H9 (cell line): Measurements from ENCODE around the gene RASGEF1C. TPM values are rescaled to one million over a fixed set of nuclear protein-coding genes. Genes with fewer than 3 reads are reported as not detected.

Experiments used
- DNase-seq: peaks from one replicate; pipeline ENCODE4 v3.0.0-alpha.2; 2017
- H2AFZ ChIP-seq: one replicate; pipeline ENCODE4 v1.6.1; 2013; ENCODE audit warnings: mild to moderate bottlenecking, low read length, control low read depth, moderate library complexity
- H2AK5ac ChIP-seq: 2 replicates; pipeline ENCODE4 v1.6.1; 2013; ENCODE audit warnings: low read length, control low read depth, mixed read lengths; ENCODE audit not compliant: insufficient read length
- H2BK120ac ChIP-seq: one replicate; pipeline ENCODE4 v1.6.1; 2013; ENCODE audit warnings: low read depth, mild to moderate bottlenecking, low read length, control low read depth, inconsistent platforms; ENCODE audit not compliant: poor library complexity, severe bottlenecking
- H2BK12ac ChIP-seq: 2 replicates; pipeline ENCODE4 v1.6.1; 2013; ENCODE audit warnings: low read length, control low read depth, mixed read lengths, low read depth; ENCODE audit not compliant: insufficient read length
- H2BK15ac ChIP-seq: 2 replicates; pipeline ENCODE4 v1.6.1; 2013; ENCODE audit warnings: low read depth, low read length, control low read depth
- H2BK20ac ChIP-seq: one replicate; pipeline ENCODE4 v1.6.1; 2013; ENCODE audit warnings: low read depth, mild to moderate bottlenecking, low read length, control low read depth, inconsistent platforms; ENCODE audit not compliant: poor library complexity, severe bottlenecking
- H2BK5ac ChIP-seq: 2 replicates; pipeline ENCODE4 v1.6.1; 2013; ENCODE audit warnings: low read length, control low read depth, mixed read lengths; ENCODE audit not compliant: insufficient read length
- H3K14ac ChIP-seq: 2 replicates; pipeline ENCODE4 v1.6.1; 2013; ENCODE audit warnings: low read length, control low read depth; ENCODE audit not compliant: insufficient read depth
- H3K18ac ChIP-seq: 2 replicates; pipeline ENCODE4 v1.6.1; 2013; ENCODE audit warnings: low read depth, mild to moderate bottlenecking, mixed read lengths, low read length, control low read depth; ENCODE audit not compliant: insufficient read length
- H3K23ac ChIP-seq: 2 replicates; pipeline ENCODE4 v1.6.1; 2013; ENCODE audit warnings: low read length, control low read depth, mixed read lengths, low read depth; ENCODE audit not compliant: insufficient read length
- H3K23me2 ChIP-seq: 2 replicates; pipeline ENCODE4 v1.6.1; 2013; ENCODE audit warnings: low read depth, mild to moderate bottlenecking, mixed read lengths, low read length, control low read depth; ENCODE audit not compliant: insufficient read length, poor library complexity, severe bottlenecking
- H3K27ac ChIP-seq: 2 replicates; pipeline ENCODE4 v1.5.1; 2013; ENCODE audit warnings: low read length, control low read depth, mixed read lengths, low read depth; ENCODE audit not compliant: insufficient read length
- H3K27me3 ChIP-seq: 2 replicates; pipeline ENCODE4 v1.6.1; 2013; ENCODE audit warnings: low read length, control low read depth, inconsistent platforms; ENCODE audit not compliant: insufficient read depth
- H3K4ac ChIP-seq: 2 replicates; pipeline ENCODE4 v1.6.1; 2013; ENCODE audit warnings: low read depth, mild to moderate bottlenecking, control low read depth, inconsistent platforms, low read length, moderate library complexity
- H3K4me1 ChIP-seq: 2 replicates; pipeline ENCODE4 v1.6.1; 2013; ENCODE audit warnings: low read length, control low read depth, inconsistent platforms; ENCODE audit not compliant: insufficient read depth
- H3K4me2 ChIP-seq: 2 replicates; pipeline ENCODE4 v1.6.1; 2013; ENCODE audit warnings: low read length, control low read depth, mixed read lengths; ENCODE audit not compliant: insufficient read length, insufficient read depth
- H3K56ac ChIP-seq: 2 replicates; pipeline ENCODE4 v1.6.1; 2013; ENCODE audit warnings: low read depth, mild to moderate bottlenecking, mixed read lengths, low read length, control low read depth; ENCODE audit not compliant: insufficient read length
- H3K79me1 ChIP-seq: 2 replicates; pipeline ENCODE4 v1.6.1; 2013; ENCODE audit warnings: low read depth, mild to moderate bottlenecking, moderate library complexity, low read length, control low read depth, inconsistent platforms; ENCODE audit not compliant: insufficient read depth, poor library complexity, severe bottlenecking
- H3K79me2 ChIP-seq: 2 replicates; pipeline ENCODE4 v1.6.1; 2013; ENCODE audit warnings: low read length, control low read depth, inconsistent platforms; ENCODE audit not compliant: insufficient read depth
- H3K9ac ChIP-seq: 2 replicates; pipeline ENCODE4 v1.6.1; 2013; ENCODE audit warnings: low read length, control low read depth, mixed read lengths; ENCODE audit not compliant: insufficient read length; ENCODE audit errors: extremely low read depth
- H3K9me3 ChIP-seq: one replicate; pipeline ENCODE4 v1.6.1; 2013; ENCODE audit warnings: low read depth, low read length, inconsistent platforms; ENCODE audit not compliant: control insufficient read depth
- H3T11ph ChIP-seq: one replicate; pipeline ENCODE4 v1.6.1; 2013; ENCODE audit warnings: mild to moderate bottlenecking, low read length, control low read depth, inconsistent platforms
- H4K20me1 ChIP-seq: one replicate; pipeline ENCODE4 v1.6.1; 2013; ENCODE audit not compliant: control insufficient read depth, insufficient read length, insufficient read depth
- H4K5ac ChIP-seq: 2 replicates; pipeline ENCODE4 v1.6.1; 2013; ENCODE audit warnings: low read depth, mild to moderate bottlenecking, mixed read lengths, low read length, control low read depth; ENCODE audit not compliant: insufficient read length
- H4K8ac ChIP-seq: replicated peaks from 2 replicates; pipeline ENCODE4 v1.6.1; 2013; ENCODE audit warnings: low read length, control low read depth, mixed read lengths, low read depth; ENCODE audit not compliant: insufficient read length
- H4K91ac ChIP-seq: 2 replicates; pipeline ENCODE4 v1.6.1; 2013; ENCODE audit warnings: low read depth, mild to moderate bottlenecking, moderate library complexity, mixed read lengths, low read length, control low read depth; ENCODE audit not compliant: insufficient read length
- H3K27ac Mint-ChIP-seq, 3 experiments: 2 replicates in 2 of 3; 3 replicates in 1 of 3; pipeline ENCODE4 v1.8.0; 2020 to 2021; ENCODE audit warnings: mixed read lengths in 3 of 3, mild to moderate bottlenecking in 1 of 3, moderate library complexity in 1 of 3
- H3K27me3 Mint-ChIP-seq: 2 replicates; pipeline ENCODE4 v1.8.0; 2021; ENCODE audit warnings: low read depth, mild to moderate bottlenecking, moderate library complexity, mixed read lengths
- H3K36me3 Mint-ChIP-seq, 3 experiments: 2 replicates in 2 of 3; 3 replicates in 1 of 3; pipeline ENCODE4 v1.8.0; 2020 to 2021; ENCODE audit warnings: low read depth in 3 of 3, mixed read lengths in 3 of 3; ENCODE audit not compliant: insufficient read depth in 1 of 3
- H3K4me1 Mint-ChIP-seq, 2 experiments: 2 replicates each; pipeline ENCODE4 v1.8.0; 2020; ENCODE audit warnings: mixed read lengths in 2 of 2
- H3K4me3 Mint-ChIP-seq, 2 experiments: 2 replicates in 1 of 2; 3 replicates in 1 of 2; pipeline ENCODE4 v1.8.0; 2020 to 2021; ENCODE audit warnings: mild to moderate bottlenecking in 2 of 2, mixed read lengths in 2 of 2, moderate library complexity in 1 of 2
- H3K9me3 Mint-ChIP-seq, 2 experiments: 2 replicates in 1 of 2; 3 replicates in 1 of 2; pipeline ENCODE4 v1.8.0; 2020; ENCODE audit warnings: mild to moderate bottlenecking in 2 of 2, mixed read lengths in 2 of 2, moderate library complexity in 1 of 2
- WGBS: extraction: QIAGEN DNeasy Blood & Tissue Kit; methylation state at CpG from one replicate; pipeline ENCODE4 v1.1.7; 2013; ENCODE audit warnings: missing lambda C conversion rate, low lambda C conversion rate, mixed read lengths; ENCODE audit not compliant: insufficient read length; ENCODE audit errors: extremely low coverage; 5-methylcytosine and 5-hydroxymethylcytosine counted together
- total RNA-seq: library from RNA; stranded (reverse); gene quantifications from 2 replicates; pipeline ENCODE4 v1.2.1, GENCODE V29; 2021
- TF ChIP-seq, protein P1 (sequence below): fragments of 200-600 bp; sonication (generic); conservative IDR thresholded peaks from 3 replicates; pipeline ENCODE4 v1.8.0; 2021; ENCODE audit warnings: antibody characterized with exemption, mild to moderate bottlenecking

The RASGEF1C gene
- total RNA-seq, 1 experiment from 2014 or later: 0.83 TPM

DNA sequence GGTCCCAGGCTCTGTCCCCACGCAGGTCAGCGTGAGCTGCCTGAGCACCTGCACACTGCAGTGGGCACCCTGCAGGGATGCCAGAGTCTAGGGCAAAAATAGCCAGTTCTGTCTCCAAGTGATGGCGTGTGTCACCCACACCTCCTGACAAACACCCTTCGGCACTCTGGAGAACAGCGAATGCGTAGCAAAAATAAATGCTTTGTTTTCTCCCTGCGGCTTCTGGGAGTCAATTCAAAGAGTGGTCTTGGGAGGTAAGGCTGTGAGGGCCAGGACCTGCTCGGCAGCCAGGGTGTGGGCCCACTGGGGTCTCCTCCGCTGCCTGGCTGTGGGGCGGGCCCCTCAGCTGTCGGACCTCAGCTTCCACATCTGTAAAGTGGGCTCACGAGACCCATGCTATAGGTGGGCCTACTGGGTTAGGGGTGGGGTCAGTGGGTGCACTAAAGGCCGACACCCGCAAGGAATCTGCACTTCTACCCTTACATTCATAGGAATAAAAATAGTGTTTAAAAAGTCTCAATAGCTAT lies 37.4 kb downstream of the RASGEF1C start:
- TF ChIP-seq, protein P1, sequence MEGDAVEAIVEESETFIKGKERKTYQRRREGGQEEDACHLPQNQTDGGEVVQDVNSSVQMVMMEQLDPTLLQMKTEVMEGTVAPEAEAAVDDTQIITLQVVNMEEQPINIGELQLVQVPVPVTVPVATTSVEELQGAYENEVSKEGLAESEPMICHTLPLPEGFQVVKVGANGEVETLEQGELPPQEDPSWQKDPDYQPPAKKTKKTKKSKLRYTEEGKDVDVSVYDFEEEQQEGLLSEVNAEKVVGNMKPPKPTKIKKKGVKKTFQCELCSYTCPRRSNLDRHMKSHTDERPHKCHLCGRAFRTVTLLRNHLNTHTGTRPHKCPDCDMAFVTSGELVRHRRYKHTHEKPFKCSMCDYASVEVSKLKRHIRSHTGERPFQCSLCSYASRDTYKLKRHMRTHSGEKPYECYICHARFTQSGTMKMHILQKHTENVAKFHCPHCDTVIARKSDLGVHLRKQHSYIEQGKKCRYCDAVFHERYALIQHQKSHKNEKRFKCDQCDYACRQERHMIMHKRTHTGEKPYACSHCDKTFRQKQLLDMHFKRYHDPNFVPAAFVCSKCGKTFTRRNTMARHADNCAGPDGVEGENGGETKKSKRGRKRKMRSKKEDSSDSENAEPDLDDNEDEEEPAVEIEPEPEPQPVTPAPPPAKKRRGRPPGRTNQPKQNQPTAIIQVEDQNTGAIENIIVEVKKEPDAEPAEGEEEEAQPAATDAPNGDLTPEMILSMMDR: no peak
- no peaks in the 10 kb centered on the region for H3K27me3 ChIP-seq
- H2AFZ ChIP-seq: no peak overlapping the region
- no peak overlapping the region for H2BK12ac ChIP-seq
- no peaks in the 10 kb centered on the region; the same call in 1 of the 2 replicates for H3K4me1 ChIP-seq
- no peak overlapping the region for H4K5ac ChIP-seq
- no peak overlapping the region for H2BK5ac ChIP-seq
- no peak overlapping the region for H3K27ac ChIP-seq
- Mint-ChIP-seq H3K9me3 (no peaks in the 10 kb centered on the region), H3K27ac (no peak overlapping the region), H3K36me3 (no peaks in the 10 kb centered on the region; a peak in 1 of 7 replicates), H3K4me1 (peaks cover 11 to 24% of the 10 kb centered on the region in 2 experiments), H3K27me3 (no peaks in the 10 kb centered on the region), H3K4me3 (no peak overlapping the region)
- no peak overlapping the region for H3K4me2 ChIP-seq
- H2BK20ac ChIP-seq: no peak overlapping the region
- H2BK120ac ChIP-seq: no peak overlapping the region
- H4K91ac ChIP-seq: no peak overlapping the region
- no peaks in the 10 kb centered on the region for H3K9me3 ChIP-seq
- WGBS: no CpG with 5 or more reads among the region's 14 CpGs
- no peak overlapping the region for H3K18ac ChIP-seq
- H3K23me2 ChIP-seq: no peaks in the 10 kb centered on the region
- no peak overlapping the region for H2AK5ac ChIP-seq
- no peak overlapping the region for H4K8ac ChIP-seq
- H2BK15ac ChIP-seq: no peak overlapping the region
- no peaks in the 10 kb centered on the region for H3K79me1 ChIP-seq
- no peak for DNase-seq
- H3T11ph ChIP-seq: no peak overlapping the region
- H3K79me2 ChIP-seq: no peaks in the 10 kb centered on the region
- H3K23ac ChIP-seq: no peak overlapping the region
- no peak overlapping the region for H3K14ac ChIP-seq
- no peaks in the 10 kb centered on the region for H4K20me1 ChIP-seq
- H3K4ac ChIP-seq: no peak overlapping the region
- no peak overlapping the region for H3K9ac ChIP-seq
- no peak overlapping the region for H3K56ac ChIP-seq
